HG03460 (cell line): ENCODE measurements around the gene HIGD1A.
A peak's percentile ranks its signal among the peaks of the same experiment; 100 is the strongest.

Experiments
- ATAC-seq: cut with Tn5 transposase; IDR thresholded peaks from one replicate; pipeline ENCODE4 v1.9.1; 2021; ENCODE audit not compliant: unreplicated experiment

The HIGD1A gene

DNA sequence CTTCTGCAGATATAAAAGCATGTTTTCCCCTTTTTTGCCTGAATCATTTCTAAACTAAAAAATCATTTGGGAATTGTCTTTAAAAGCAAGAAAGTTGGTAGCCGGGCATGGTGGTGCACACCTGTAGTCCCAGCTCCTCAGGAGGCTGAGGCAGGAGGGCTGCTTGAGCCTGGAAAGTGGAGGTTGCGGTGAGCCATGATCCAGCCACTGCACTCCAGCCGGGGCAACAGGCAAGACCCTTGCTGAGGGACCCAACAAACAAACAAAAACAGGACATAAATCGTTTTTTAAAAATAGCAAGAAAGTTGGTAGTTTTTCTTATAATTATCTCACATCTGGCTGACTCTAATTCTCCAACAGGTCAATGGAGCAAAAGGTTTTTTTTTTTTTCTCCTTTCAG lies 2.5 kb downstream of the HIGD1A start:
- ATAC-seq = no peak

DNA sequence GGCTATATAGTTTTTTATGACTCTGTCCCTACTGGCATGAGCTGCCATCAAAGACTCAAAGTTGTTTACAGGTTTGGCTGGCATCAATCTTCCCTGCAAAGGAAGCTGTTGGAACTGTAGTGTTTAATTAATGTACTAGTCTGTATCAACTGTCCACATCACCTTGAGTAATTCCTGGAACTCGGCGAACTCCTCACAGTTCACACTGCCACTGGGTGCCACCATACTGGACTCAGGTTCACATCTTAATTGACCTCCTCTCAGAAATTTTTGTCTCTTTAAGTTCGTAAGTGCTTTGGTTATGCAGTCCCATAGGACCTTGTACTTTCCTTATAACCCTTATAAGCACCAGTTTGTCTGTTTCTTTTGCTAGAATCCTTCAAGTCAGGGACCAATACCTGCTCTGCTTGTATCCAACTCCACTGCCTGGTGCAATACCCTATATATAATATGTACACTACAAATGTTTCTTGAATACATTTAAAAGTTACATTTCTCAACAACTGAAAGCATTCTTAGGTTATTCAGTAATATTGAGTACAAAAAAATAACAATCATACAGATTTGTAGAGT lies 3.2 kb downstream of the HIGD1A start:
- ATAC-seq = no peak

DNA sequence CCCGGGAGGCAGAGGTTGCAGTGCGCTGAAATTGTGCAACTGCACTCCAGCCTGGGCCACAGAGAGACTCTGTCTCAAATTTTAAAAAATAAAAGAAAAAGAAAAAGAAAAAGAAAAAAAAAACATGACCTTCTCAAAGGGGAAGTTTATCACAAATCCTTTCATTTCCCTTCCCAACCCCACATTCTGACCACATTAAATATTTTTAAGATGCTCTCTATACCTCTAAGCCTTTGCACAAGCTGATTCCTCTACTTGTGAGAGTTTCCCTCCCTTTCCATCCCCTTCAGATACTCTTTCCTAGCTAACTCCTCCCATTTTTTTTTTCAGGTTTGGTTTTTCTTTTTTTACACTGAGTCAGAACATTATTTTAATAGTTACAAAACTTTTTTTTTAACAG lies 4.0 kb downstream of the HIGD1A start:
- no peak for ATAC-seq

DNA sequence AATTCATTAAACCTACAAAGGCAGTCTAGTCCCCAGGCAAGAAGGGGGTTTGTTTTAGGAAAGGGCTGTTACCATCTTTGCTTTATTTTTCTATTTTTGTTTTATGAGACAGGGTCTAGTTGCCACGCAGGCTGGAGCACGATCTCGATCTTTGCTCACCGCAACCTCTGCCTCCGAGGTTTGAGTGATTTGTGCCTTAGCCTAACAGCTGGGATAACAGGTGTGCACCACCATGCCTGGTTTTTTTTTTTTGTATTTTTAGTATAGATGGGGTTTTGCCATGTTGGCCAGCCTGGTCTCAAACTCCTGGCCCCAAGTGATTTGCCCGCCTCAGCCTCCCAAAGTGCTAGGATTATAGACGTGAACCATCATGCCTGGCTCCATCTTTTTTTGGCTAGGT lies 4.9 kb downstream of the HIGD1A start:
- no peak for ATAC-seq

DNA sequence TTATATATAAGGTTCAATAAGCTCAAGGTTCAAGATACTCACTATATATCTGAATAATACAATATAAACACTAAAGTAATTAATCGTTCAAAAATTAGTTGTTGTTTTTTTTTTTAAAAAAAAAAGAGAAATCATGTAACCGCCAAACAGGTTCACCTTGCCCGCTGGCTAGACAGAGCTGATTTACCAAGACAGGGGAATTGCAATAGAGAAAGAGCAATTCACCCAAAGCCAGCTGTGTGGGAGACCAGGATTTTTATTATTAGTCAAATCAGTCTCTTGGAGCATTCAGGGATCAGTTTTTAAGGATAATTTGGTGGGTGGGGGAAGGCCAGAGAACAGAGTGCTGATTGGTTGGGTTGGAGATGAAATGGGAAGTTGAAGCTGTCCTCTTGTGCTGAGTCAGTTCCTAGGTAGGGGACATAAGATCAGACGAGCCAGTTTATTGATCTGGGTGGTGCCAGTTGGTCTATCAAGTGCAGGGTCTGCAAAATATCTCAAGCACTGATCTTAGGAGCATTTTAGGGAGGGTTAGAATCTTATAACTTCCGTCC lies 7.9 kb downstream of the HIGD1A start:
- no peak for ATAC-seq

DNA sequence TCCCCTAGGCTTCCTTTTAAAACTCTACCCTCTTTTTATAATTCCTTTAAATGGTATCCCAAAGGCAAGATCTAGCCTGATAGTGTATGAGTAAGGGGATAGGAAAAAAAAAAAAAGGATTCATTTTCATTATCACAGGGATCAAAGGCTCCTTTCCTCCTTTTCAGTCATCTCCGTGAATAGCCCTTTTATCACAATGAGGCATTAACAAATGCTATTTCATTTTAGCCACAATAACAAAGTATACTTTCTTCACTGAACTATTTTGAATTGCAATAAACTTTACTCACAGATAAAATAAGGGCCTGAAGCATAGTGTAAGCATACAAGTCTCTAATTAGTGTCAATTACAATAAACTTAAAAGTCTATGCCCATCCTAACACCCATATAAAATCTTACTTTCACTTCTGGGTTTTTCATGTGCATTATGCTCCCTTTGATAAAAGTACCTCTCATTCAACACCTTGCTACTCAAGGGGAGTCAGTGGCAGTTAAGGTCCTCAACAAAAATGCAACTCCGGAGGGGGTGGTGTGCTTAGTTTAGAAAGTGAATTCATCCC lies 8.6 kb downstream of the HIGD1A start:
- ATAC-seq = no peak

DNA sequence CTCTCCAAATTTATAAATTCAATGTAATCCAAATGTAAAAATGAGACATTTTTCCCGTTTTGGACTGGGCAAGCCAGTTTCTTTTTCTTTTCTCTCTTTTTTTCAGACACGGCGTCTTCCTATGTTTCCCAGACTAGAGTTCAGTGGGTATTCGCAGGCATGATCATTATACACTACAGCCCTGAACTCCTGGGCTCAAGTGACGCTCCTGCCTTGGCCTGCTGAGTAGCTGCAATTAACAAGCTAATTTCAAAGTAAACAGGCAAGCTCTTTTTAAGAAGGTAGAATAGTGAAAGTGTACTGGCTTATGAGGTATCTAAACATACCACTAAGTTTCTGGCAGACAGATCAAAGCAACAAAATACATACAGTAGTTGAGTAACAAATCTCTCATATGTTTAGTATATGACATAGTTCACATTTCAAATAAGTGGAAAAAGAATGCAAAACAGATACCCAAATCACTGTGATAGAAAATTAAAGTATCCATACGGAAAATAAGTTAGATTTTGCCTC lies 13.5 kb downstream of the HIGD1A start:
- ATAC-seq = no peak

DNA sequence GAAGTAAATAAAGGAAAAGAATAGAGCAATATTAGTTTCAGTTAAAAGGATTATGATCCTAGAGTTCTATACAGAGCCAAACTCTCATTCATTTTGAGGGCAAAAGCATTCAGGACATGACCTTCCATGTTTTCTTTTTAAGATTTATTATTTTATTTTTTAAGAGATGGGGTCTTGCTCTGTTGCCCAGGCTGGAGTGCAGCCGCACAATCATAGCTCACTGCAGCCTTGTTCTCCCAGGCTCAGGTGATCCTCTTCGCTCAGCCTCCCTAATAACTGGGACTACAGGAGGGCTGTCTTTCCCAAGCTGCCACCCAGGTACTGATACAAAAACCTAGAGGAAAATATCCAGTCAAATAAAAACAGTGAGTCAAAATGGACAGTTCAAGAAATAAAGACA lies 17.7 kb downstream of the HIGD1A start:
- ATAC-seq = no peak

DNA sequence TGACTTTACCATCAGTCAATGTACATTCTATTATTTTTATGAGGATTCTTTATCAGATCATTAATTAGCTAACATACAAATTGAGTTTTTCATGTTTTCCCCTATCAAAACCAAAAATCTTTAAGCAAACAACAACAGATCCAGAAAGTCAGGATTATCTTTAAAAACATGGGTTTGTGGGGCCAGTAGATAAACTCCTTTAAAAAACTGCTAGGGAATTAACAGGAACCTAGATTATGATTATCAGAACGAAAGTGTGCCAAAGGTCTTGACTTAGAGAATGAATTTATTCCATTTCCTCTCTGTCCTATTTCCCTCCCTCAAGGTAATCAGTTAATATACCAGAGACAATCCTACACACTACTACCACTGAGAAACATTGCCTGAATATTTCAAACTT lies 18.1 kb downstream of the HIGD1A start:
- no peak for ATAC-seq

DNA sequence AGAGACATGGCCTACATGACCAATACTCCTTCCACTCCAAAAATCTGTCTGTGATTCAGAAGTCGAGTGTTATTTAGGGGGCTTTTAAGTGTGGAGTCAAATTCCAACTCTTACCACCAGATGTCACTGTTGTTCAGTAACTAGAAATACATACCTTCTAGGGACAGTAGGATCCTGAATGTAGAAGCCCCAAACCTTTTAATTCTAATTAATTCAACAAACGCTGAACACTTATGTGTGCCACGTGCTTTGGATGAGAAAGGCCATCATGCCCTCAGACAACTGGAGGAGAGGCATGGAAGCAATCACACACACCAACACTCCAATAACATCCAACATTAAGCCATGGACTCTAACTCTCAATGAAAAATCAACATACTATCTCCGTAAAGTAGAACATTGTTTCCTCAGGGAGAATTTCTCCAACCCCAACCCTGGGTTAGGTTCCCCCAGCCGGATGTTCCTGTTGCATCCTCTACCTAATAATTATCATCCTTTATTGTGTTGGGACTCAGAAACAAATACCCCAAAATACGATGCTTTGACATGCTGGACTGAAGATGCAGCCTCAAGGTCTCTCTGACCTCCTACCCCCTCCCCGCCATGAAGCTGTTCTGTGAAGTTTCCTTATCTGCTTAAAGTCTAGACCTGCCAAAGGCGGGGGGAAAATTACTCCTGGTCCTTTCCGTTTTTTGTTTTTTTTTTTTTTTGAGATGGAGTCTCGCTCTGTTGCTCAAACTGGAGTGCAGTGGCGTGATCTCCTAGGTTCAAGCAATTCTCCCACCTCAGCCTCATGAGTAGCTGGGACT lies 23.2 kb downstream of the HIGD1A start:
- ATAC-seq = peak; percentile 59

DNA sequence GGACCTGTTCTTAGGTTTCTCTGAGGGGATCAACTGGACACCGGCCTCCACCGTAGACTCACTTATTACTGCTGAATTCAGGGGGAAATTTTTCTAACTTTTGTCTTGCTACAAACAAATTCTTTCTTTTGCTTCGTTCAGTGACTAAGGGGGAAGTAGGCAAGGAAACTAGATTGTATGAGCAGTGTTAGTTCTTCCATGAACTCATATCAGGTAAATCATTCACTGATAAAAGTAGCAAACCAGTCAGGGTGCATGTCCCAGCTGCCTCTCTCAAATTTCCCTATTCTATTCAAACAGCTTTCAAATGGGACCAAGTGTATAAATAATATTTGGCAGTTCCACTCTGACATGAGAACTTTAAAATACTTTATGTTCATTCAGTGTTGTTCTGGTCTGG lies 23.9 kb downstream of the HIGD1A start:
- no peak for ATAC-seq

DNA sequence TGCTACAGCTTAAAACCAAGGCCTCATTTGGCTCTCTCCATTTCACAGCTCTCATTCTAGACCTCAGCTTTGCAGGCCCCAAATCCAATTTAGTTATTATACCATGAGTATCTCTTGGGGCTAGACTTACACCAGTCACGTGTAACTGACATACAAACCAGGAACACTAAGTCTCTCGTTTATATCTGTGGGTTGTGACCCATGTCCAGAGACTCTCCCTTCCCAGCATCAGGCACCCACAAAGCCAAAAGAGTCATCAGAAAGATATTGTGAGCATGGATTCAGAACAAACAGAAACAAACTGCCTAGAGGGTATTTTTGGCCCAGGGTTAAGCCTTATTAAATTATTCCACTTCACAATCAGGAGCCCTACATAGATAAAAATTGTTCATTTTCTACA lies 25.6 kb downstream of the HIGD1A start:
- ATAC-seq = no peak

DNA sequence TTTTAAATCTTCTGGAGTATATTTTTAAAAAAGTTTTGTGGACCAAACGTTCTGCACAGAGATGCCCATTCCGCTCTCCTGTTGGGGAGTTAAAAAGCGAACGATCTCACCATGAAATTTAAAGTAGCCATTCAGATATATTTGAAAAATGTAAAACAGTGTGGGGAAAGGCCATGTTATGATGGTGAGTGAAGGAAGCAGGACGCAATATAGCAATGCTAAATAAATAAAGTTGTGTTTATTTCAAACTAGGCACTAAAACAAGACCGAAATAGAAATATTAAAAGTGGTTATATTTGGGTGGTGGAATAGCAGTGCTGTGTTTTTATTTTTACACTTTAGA lies 30.9 kb downstream of the HIGD1A start:
- peak; percentile 4 for ATAC-seq

DNA sequence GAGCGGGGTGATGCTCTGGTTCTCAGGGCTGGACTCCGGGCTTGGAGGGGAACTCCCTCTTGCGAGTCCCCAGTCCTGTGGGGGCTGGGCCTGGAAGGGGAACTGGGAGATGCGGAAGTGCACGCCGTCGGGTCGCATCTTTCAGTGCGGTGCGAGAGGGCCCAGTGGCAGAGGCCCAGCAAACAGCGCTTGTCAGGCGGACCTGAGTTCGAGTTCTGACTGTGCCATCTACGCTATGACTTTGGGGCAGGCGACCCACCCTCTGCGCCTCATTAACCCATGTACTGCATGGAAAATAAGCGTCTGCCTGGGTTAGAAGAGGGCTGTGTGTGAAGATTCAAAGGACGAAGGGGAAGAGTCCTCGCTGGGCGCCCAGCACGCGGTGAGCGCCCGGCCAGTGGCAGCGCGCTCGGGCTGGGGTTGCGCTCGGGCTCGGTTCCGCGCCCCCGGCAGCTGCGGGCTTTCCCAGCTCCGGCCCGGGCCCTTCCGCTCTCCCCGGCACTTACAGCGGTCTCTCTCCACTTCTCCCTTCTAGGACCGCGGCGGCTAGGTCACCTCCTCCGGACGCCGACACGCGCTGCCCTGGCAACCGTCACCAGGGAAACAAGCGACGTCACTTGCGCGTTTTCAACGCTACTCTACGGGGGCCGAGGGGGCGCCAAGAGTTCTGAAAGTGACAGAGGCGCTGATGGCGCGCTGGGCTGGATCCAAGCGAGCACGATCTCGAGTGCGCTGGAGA lies 31.5 kb downstream of the HIGD1A start, which contains the start of gene CCDC13:
Gene CCDC13, minus strand, starts transcription at position 584 of the 739 bp plus-strand sequence. CDS start 14,908 bp downstream, outside the sequence.
- peak; percentile 99 for ATAC-seq

DNA sequence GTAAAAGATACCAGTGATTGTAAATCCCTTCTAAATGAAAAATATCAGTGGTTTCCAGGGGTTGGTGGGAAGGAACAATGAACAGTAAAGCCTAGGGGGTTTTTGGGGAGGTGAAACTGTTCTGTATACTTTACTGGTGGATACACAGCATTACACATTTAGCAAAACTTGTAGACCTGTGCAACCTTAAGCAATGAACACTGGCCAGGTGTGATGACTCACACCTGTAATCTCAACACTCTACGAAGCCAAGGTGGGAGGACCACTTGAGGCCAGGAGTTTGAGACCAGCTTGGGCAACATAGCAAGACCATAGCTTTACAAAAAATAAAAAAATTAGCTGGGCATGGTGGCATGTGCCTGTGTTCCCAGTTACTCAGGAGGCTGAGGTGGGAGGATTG lies 33.0 kb downstream of the HIGD1A start:
- no peak for ATAC-seq

DNA sequence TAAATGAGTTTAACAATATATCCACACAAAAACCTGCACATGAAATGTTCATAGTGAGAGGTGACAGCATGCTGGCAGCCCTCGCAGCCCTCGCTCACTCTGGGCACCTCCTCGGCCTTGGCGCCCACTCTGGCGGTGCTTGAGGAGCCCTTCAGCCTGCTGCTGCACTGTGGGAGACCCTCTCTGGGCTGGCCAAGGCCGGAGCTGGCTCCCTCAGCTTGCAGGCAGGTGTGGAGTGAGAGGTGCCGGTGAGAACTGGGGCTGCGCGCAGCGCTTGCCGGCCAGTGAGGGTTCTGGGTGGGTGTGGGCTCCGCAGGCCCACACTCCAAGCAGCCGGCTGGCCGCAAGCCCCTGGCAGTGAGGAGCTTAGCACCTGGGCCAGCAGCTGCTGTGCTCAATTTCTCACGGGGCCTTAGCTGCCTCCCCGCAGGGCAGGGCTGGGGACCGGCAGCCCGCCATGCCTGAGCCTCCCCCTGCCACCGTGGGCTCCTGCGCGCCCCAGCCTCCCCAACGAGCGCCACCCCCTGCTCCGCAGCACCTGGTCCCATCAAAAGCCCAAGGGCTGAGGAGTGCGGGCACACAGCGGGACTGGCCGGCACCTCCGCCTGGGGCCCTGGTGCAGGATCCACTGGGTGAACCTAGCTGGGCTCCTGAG lies 34.7 kb downstream of the HIGD1A start:
- no peak for ATAC-seq

DNA sequence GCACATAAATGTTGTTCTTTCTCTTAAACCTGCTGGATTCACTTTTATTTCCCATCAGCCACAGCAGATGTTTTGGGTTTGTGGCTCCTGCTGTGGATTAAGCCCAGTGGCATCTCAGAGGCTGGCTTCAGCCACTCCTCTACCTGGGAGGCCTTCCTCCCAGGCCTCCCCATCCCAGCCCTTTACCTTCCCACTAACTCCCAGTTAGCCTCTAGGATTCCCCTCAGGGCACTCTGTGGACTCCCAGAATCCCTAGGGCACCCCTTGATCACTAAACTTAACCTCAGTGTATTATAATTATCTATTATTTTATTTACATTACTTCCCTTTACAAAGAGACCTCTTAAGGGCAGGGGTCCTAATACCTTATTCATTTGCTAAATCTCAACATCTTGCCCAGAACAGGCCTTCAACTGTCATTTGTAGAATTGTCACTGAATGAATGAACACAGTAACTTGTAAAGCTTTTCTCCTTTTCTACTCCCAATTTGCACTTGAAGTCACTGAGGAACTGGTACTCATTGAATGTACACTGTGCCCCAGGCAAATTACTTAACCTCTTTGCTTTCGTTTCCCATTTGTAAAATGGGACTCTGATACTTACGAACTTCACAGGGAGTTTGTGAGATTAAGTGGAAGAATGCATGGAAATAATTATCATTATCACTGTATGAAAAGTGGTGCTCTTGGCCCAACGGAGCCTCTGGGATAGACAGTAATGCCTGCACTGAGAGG lies 39.6 kb downstream of the HIGD1A start:
- ATAC-seq = no peak

DNA sequence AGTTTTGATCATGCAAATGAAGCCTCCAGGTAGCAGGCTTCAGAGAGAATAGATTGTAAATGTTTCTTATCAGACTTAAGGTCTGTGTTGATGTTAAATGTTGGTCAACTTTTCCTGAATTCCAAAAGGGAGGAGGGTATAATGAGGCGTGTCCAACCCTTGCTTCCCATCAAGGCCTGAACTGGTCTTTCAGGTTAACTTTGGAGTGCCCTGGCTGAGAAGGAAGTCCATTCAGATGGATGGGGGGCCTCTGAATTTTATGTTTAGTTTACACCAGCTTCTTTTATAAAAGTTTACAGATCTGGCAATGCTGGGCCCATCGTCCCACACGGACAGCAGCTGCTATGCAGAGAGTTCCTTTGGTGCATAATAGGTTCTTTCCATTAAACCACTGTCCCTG lies 40.2 kb downstream of the HIGD1A start:
- ATAC-seq = no peak

DNA sequence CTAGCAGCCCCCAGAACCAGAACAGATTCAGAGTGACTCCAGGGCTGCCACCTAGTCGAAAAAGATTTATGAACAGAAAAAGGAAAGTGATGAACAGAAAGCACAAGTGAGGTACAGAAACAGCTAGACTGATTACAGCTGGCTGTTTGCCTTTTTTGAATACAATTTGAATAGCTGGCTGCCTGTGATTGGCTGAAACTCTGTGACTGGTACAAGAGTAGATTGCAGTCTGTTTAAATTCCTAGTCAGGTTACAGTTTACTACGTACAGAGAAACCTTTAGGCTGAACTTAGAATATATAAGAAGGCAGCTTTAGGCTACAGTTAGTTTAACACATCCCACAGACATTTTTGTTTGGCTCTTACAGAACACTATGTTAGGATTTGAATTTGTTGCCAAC lies 41.3 kb downstream of the HIGD1A start:
- no peak for ATAC-seq

DNA sequence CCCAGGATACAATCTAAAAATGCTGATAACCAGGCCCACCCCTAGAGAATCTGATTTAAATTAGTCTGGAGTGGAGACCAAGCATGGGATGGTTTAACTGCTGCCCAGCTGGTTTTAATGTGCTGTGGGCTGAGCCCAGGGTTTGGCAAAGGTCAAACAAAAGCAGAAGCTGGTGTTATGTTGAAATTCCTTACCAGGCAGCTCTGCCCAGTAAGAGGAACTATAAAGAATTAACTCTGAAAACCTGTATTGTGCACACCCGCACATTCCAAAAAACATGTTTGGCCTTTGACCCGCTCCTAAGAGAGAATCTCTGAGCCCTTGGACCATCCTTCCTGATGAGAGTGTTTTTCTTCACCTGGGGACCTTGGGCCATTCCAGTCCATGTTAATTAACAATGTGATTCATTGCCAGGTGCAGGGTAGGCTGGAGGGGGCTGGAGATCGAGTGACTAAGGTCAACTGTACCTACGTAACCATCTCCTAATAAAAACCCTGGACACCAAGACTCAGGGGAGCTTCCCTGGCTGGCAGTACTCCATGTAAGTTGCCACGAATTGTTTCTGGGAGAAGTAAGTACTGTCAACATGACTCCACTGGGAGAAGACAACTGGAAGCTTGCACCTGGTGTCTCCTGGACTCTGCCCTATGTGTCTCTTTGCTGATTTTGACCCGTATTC lies 42.1 kb downstream of the HIGD1A start:
- no peak for ATAC-seq
